GM12878 (cell line): Measurements from ENCODE around the gene DDX20. TPM values are rescaled to one million over a fixed set of nuclear protein-coding genes. Genes with fewer than 3 reads are reported as not detected.

Experiments
- ATAC-seq: fragments of 200-7000 bp; cut with Tn5 transposase; 3 replicates; pipeline ENCODE4 v1.9.1; 2020; ENCODE audit warnings: mild to moderate bottlenecking, moderate library complexity
- BruUV-seq: library from RNA; stranded (reverse); fragments of 400-500 nt; replicated peaks from 2 replicates; lab custom pipeline; 2021; lab: Mats Ljungman, UMichigan
- CTCF ChIA-PET: fragments of 300-600 bp; sonication (Branson Sonifier 250); formaldehyde crosslinking; extraction: SDS; loops from one replicate; lab custom pipeline; 2021; ENCODE audit warnings: inconsistent platforms; lab: Yijun Ruan, JAX
- POLR2A ChIA-PET: fragments of 350-600 bp; formaldehyde crosslinking; extraction: SDS; loops from one replicate; lab custom pipeline; 2021; ENCODE audit warnings: inconsistent platforms; lab: Charles Lee
- RAD21 ChIA-PET: fragments of 300-600 bp; sonication (Branson Sonifier 250); formaldehyde crosslinking; loops from one replicate; lab custom pipeline; 2023; ENCODE audit warnings: antibody characterized with exemption; ENCODE audit not compliant: unreplicated experiment; lab: Charles Lee
- SMC1A ChIA-PET: fragments of 300-600 bp; sonication (Branson Sonifier 250); formaldehyde crosslinking; loops from one replicate; lab custom pipeline; 2023; ENCODE audit not compliant: unreplicated experiment, uncharacterized antibody; lab: Charles Lee
- DNase-seq: peaks from one replicate; pipeline ENCODE4 v3.0.0-alpha.2; 2011; ENCODE audit warnings: low read depth, low spot score
- FAIRE-seq: peaks from 3 replicates; lab custom pipeline; 2011; peaks lifted over from hg19 to GRCh38; lab: Jason Lieb, UNC
- H2AFZ ChIP-seq: 2 replicates; pipeline ENCODE4 v1.6.0; 2011; ENCODE audit warnings: low read depth, low read length, control low read depth; ENCODE audit not compliant: control insufficient read depth
- H3K27ac ChIP-seq: 2 replicates; pipeline ENCODE4 v1.5.1; 2011; ENCODE audit warnings: control low read depth; ENCODE audit not compliant: control insufficient read depth, insufficient read depth
- H3K27me3 ChIP-seq, 2 experiments: replicated peaks in 1 of 2; 2 replicates each; pipeline versions ENCODE4 v1.6.0 to v1.6.1; 2011; ENCODE audit warnings: low read length in 1 of 2; ENCODE audit not compliant: control insufficient read depth in 2 of 2, insufficient read depth in 2 of 2
- H3K36me3 ChIP-seq, 2 experiments: 2 replicates each; pipeline ENCODE4 v1.5.1; 2011; ENCODE audit warnings: low read length in 1 of 2; ENCODE audit not compliant: control insufficient read depth in 2 of 2, insufficient read depth in 2 of 2
- H3K4me1 ChIP-seq: 2 replicates; pipeline ENCODE4 v1.6.1; 2011; ENCODE audit warnings: mild to moderate bottlenecking, low read length, moderate library complexity, mixed read lengths; ENCODE audit not compliant: control insufficient read depth, insufficient read depth
- H3K4me2 ChIP-seq: 2 replicates; pipeline ENCODE4 v1.6.0; 2011; ENCODE audit warnings: control low read depth; ENCODE audit not compliant: control insufficient read depth, insufficient read depth
- H3K4me3 ChIP-seq: fragments of 200-600 bp; sonication (generic); 2 replicates; pipeline ENCODE4 v1.5.1; 2016
- H3K79me2 ChIP-seq: 2 replicates; pipeline ENCODE4 v1.6.0; 2011; ENCODE audit warnings: low read length; ENCODE audit not compliant: control insufficient read depth, insufficient read depth
- H3K9ac ChIP-seq: 2 replicates; pipeline ENCODE4 v1.8.0; 2011; ENCODE audit warnings: low read length, control low read depth, mixed read lengths; ENCODE audit not compliant: control insufficient read depth, insufficient read depth
- H3K9me3 ChIP-seq: replicated peaks from 3 replicates; pipeline ENCODE4 v1.5.1; 2011; ENCODE audit warnings: mild to moderate bottlenecking, low read length; ENCODE audit not compliant: control insufficient read depth, insufficient read depth
- H4K20me1 ChIP-seq: 2 replicates; pipeline ENCODE4 v1.6.0; 2011; ENCODE audit not compliant: control insufficient read depth, insufficient read depth
- POLR2AphosphoS5 ChIP-seq: IDR thresholded peaks from 2 replicates; pipeline ENCODE4 v1.6.1; 2011; ENCODE audit warnings: mild to moderate bottlenecking, low read length, inconsistent platforms
- RAD21 ChIP-seq: IDR thresholded peaks from 2 replicates; pipeline ENCODE4 v1.6.1; 2011; ENCODE audit warnings: mild to moderate bottlenecking, low read depth, low read length, moderate library complexity; ENCODE audit not compliant: insufficient read depth
- YBX1 ChIP-seq: fragments of 450-650 bp; IDR thresholded peaks from 2 replicates; pipeline ENCODE4 v1.6.1; 2016; ENCODE audit warnings: antibody characterized with exemption
- WGBS: methylation state at CpG from one replicate; pipeline ENCODE4 v1.1.6; 2016; ENCODE audit warnings: low lambda C conversion rate; ENCODE audit not compliant: insufficient replicate concordance, insufficient coverage; ENCODE audit errors: missing lambda C conversion rate; 5-methylcytosine and 5-hydroxymethylcytosine counted together
- in situ Hi-C: fragments of 300-500 bp; cut with MboI; formaldehyde crosslinking; loops from 9 replicates; pipeline ENCODE4 v1.14.3; 2018; ENCODE audit warnings: mixed read lengths
- intact Hi-C: fragments of 100-400 bp; cut with micrococcal nuclease; formaldehyde crosslinking; loops from one replicate; pipeline ENCODE4 v1.14.2; 2022; ENCODE audit not compliant: unreplicated experiment
- polyA plus RNA-seq, 11 experiments: library from polyadenylated mRNA; depleted of rRNA in 4 of 11; unstranded in 6 of 11; stranded (reverse) in 5 of 11; fragments of >200 nt; fragmentation: Nextera tagmentation in 4 of 11; fragmentation: Illumina TruSeq in 1 of 11; extraction: Ambion mirVana in 4 of 11; extraction: Trizol in 1 of 11; gene quantifications; 1 replicate in 1 of 11; 2 replicates in 10 of 11; pipeline versions ENCODE4 v1.2.1 to v1.2.3, GENCODE V29; 2011 to 2016; ENCODE audit warnings: inconsistent platforms in 2 of 11, missing spikeins in 2 of 11, low read depth in 1 of 11
- total RNA-seq, 4 experiments: library from RNA; depleted of rRNA in 3 of 4; stranded (reverse); fragments of >200 nt in 3 of 4; fragmentation: Illumina TruSeq in 1 of 4; extraction: Trizol in 1 of 4; gene quantifications; 2 replicates each; pipeline versions ENCODE4 v1.2.1 to v1.2.3, GENCODE V29; 2013 to 2021
- TF ChIP-seq, protein P1 (sequence below): IDR thresholded peaks from 2 replicates; pipeline ENCODE4 v1.6.1; 2012; ENCODE audit warnings: improper control_type of control experiment, low read depth, low read length; ENCODE audit not compliant: insufficient replicate concordance
- TF ChIP-seq, protein P2 (sequence below): IDR thresholded peaks from 2 replicates; pipeline ENCODE4 v1.6.1; 2012; ENCODE audit warnings: low read depth, low read length, improper control_type of control experiment

DDX20 gene
- total and polyA plus RNA-seq, 10 of the 15 experiments (the other 5 are each of a cell fraction or from before 2014, with no cell fraction given), result 7.2 to 30.6 (median 25.1) TPM

DNA sequence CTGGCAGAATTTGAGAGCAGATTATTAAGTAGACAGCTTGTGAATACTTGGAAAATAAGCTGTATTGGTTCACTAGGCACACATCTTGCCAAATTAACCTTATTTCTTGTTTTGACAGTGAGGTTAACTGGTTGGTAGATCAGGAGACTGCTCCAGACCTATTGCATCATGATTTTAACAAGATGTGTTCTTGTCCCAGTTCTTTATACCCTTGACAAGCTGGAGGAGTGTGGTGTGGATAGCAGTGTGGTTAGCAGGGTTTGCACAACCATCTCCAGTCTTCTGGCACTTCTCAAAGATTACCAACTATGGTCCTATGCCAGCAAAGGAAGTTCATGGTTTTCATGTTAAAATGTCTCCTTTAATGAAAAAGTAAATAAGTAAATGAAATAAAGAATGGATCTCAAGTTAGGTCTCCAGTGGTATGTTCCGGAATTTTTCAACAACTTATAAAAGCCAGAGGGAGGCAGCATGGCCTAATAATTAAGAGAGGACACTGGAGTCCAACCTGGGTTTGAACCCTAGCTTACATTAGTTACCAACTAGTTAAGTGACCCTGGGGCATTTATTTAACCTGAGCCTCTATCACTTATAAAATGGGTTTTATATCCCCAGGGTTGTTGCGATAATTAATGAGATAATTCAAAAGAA, 34.1 kb downstream of the DDX20 start:
- CTCF ChIA-PET, result interaction anchor here (1.0 kb wide), 1 partner anchor 24 kb away, joined by 3 read pairs; no protein-coding TSS in a partner anchor
- DNase-seq (no peak), ATAC-seq (no peak), FAIRE-seq (no peak)
- no peak overlapping the region for H3K4me3 ChIP-seq
- no peaks in the 10 kb centered on the region for H3K79me2 ChIP-seq
- H3K27ac ChIP-seq, result no peak overlapping the region
- no TSS peak for BruUV-seq
- in situ Hi-C loops, result no loop called here
- POLR2A ChIA-PET, result no interaction called here
- H3K4me1 ChIP-seq, result no peaks in the 10 kb centered on the region
- H4K20me1 ChIP-seq, result no peaks in the 10 kb centered on the region
- H3K4me2 ChIP-seq, result no peak overlapping the region
- no peak overlapping the region for H3K9ac ChIP-seq
- H3K9me3 ChIP-seq, result no peaks in the 10 kb centered on the region
- no peak overlapping the region for H2AFZ ChIP-seq
- H3K27me3 ChIP-seq, result peaks cover 0 to 3% of the 10 kb centered on the region in 2 experiments; a peak in 3 of 4 replicates
- intact Hi-C loops, result loop anchor here (10.0 kb wide), 1 partner anchor 1185 kb away; the partner anchor contains the start of gene KCNA2
- 31% methylated on average over 2 of the region's 2 CpGs for WGBS
- SMC1A ChIA-PET, result no interaction called here
- H3K36me3 ChIP-seq, result no peaks in the 10 kb centered on the region
- no peak for TF ChIP-seq POLR2AphosphoS5
- TF ChIP-seq, protein P1, sequence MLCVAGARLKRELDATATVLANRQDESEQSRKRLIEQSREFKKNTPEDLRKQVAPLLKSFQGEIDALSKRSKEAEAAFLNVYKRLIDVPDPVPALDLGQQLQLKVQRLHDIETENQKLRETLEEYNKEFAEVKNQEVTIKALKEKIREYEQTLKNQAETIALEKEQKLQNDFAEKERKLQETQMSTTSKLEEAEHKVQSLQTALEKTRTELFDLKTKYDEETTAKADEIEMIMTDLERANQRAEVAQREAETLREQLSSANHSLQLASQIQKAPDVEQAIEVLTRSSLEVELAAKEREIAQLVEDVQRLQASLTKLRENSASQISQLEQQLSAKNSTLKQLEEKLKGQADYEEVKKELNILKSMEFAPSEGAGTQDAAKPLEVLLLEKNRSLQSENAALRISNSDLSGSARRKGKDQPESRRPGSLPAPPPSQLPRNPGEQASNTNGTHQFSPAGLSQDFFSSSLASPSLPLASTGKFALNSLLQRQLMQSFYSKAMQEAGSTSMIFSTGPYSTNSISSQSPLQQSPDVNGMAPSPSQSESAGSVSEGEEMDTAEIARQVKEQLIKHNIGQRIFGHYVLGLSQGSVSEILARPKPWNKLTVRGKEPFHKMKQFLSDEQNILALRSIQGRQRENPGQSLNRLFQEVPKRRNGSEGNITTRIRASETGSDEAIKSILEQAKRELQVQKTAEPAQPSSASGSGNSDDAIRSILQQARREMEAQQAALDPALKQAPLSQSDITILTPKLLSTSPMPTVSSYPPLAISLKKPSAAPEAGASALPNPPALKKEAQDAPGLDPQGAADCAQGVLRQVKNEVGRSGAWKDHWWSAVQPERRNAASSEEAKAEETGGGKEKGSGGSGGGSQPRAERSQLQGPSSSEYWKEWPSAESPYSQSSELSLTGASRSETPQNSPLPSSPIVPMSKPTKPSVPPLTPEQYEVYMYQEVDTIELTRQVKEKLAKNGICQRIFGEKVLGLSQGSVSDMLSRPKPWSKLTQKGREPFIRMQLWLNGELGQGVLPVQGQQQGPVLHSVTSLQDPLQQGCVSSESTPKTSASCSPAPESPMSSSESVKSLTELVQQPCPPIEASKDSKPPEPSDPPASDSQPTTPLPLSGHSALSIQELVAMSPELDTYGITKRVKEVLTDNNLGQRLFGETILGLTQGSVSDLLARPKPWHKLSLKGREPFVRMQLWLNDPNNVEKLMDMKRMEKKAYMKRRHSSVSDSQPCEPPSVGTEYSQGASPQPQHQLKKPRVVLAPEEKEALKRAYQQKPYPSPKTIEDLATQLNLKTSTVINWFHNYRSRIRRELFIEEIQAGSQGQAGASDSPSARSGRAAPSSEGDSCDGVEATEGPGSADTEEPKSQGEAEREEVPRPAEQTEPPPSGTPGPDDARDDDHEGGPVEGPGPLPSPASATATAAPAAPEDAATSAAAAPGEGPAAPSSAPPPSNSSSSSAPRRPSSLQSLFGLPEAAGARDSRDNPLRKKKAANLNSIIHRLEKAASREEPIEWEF, result no peak
- TF ChIP-seq, protein P2, sequence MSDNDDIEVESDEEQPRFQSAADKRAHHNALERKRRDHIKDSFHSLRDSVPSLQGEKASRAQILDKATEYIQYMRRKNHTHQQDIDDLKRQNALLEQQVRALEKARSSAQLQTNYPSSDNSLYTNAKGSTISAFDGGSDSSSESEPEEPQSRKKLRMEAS, result no peak
- 0 out of 2 replicates have a peak, but pooled peaks have one; percentile 11 for TF ChIP-seq RAD21
- no peak for TF ChIP-seq YBX1
- RAD21 ChIA-PET, result no interaction called here
